Body of pancreas (tissue), 4 donors: ENCODE measurements around the gene B3GLCT.
"Not testable (repeated sequence)": the region's sequence is repeated elsewhere in the genome, so short reads cannot be mapped to it uniquely, and the experiment has no call there.

Experiments
- POLR2A ChIP-seq, 3 donors: fragments of 450-650 bp; IDR thresholded peaks; one replicate each; pipeline ENCODE4 v1.6.1; 2016; ENCODE audit warnings: antibody characterized with exemption in 3 of 3, mild to moderate bottlenecking in 2 of 3
- TF ChIP-seq, protein P1 (sequence below), 7 experiments: fragments of 450-650 bp in 4 of 7; fragments of 200-600 bp in 3 of 7; sonication (generic) in 3 of 7; IDR thresholded peaks; one replicate each; pipeline ENCODE4 v1.5.1; 2016 to 2019; ENCODE audit warnings: antibody characterized with exemption in 7 of 7

DNA sequence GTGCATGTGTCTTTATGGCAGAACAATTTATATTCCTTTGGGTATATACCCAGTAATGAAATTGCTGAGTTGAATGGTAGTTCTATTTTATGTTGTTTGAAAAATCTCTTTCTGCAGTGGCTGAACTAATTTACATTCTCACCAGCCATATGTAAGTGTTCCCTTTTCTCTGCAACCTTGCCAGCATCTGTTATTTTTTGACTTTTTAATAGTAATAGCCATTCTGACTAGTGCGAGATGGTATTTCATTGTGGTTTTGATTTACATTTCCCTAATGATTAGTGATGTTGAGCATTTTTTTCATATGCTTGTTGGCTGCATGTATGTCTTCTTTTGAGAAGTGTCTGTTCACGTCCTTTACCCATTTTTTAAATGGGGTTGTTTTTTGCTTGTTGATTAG lies 17.1 kb downstream of the B3GLCT start:
- not testable (repeated sequence) for TF ChIP-seq POLR2A (IDR thresholded peaks at IDR 0.05)
- TF ChIP-seq, protein P1, sequence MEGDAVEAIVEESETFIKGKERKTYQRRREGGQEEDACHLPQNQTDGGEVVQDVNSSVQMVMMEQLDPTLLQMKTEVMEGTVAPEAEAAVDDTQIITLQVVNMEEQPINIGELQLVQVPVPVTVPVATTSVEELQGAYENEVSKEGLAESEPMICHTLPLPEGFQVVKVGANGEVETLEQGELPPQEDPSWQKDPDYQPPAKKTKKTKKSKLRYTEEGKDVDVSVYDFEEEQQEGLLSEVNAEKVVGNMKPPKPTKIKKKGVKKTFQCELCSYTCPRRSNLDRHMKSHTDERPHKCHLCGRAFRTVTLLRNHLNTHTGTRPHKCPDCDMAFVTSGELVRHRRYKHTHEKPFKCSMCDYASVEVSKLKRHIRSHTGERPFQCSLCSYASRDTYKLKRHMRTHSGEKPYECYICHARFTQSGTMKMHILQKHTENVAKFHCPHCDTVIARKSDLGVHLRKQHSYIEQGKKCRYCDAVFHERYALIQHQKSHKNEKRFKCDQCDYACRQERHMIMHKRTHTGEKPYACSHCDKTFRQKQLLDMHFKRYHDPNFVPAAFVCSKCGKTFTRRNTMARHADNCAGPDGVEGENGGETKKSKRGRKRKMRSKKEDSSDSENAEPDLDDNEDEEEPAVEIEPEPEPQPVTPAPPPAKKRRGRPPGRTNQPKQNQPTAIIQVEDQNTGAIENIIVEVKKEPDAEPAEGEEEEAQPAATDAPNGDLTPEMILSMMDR (IDR thresholded peaks at IDR 0.05) = not testable (repeated sequence)
